Body of pancreas (tissue), 4 donors: ENCODE measurements around the gene SKIC8.

ENCODE experiments used
- POLR2A ChIP-seq, 3 donors: fragments of 450-650 bp; IDR thresholded peaks; one replicate each; pipeline ENCODE4 v1.6.1; 2016; ENCODE audit warnings: antibody characterized with exemption in 3 of 3, mild to moderate bottlenecking in 2 of 3
- TF ChIP-seq, protein P1 (sequence below), 7 experiments: fragments of 450-650 bp in 4 of 7; fragments of 200-600 bp in 3 of 7; sonication (generic) in 3 of 7; IDR thresholded peaks; one replicate each; pipeline ENCODE4 v1.5.1; 2016 to 2019; ENCODE audit warnings: antibody characterized with exemption in 7 of 7

DNA sequence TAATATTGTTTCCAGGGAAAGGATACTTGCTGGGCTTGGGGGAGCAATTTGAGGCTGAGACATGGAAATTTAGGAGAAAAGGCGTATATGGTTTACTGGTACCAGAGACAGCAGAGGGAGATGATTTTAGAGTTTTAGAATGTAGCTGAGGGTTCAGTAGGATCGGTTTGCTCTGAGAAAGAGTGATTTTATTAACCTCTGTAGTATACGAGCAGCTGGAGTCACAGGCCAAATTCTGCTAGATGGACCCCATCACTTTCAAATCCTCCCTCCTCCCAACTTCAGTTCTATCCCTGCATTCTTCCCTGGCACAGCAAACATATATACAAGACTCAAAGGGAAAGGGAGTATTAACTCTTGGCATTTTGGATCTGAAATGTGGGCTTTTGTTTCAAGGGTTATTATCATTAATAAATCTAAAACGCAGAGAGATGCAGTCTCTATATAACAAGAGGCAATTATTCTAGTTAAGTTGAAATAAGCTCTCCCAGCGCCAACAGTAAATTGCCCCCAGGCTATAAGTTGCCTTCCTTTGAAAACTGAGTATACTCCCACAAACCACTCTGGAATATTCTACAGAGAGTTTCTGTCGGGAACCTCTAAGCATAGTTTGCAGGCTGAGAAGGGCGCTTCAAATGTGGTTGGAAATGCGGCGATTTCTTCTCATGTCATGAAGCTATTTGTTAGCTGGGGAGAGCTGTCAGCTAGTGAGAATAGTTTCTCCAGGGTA lies 46.2 kb upstream of the SKIC8 start:
- no peak for TF ChIP-seq POLR2A (IDR thresholded peaks at IDR 0.05)
- TF ChIP-seq, protein P1, sequence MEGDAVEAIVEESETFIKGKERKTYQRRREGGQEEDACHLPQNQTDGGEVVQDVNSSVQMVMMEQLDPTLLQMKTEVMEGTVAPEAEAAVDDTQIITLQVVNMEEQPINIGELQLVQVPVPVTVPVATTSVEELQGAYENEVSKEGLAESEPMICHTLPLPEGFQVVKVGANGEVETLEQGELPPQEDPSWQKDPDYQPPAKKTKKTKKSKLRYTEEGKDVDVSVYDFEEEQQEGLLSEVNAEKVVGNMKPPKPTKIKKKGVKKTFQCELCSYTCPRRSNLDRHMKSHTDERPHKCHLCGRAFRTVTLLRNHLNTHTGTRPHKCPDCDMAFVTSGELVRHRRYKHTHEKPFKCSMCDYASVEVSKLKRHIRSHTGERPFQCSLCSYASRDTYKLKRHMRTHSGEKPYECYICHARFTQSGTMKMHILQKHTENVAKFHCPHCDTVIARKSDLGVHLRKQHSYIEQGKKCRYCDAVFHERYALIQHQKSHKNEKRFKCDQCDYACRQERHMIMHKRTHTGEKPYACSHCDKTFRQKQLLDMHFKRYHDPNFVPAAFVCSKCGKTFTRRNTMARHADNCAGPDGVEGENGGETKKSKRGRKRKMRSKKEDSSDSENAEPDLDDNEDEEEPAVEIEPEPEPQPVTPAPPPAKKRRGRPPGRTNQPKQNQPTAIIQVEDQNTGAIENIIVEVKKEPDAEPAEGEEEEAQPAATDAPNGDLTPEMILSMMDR (IDR thresholded peaks at IDR 0.05): no peak
